GM19025 (cell line): Measurements from ENCODE around the gene CYP4A11.
"Not testable (repeated sequence)": the region's sequence is repeated elsewhere in the genome, so short reads cannot be mapped to it uniquely, and the experiment has no call there.

Experiments
- ATAC-seq: cut with Tn5 transposase; IDR thresholded peaks from one replicate; pipeline ENCODE4 v1.9.1; 2021; ENCODE audit warnings: mild to moderate bottlenecking, low read depth, moderate library complexity; ENCODE audit not compliant: unreplicated experiment

Gene CYP4A11

GRCh38 chr1:46941135-46941694 is at the start of gene CYP4A11:
CYP4A11 (minus strand) TSS chr1:46941476; CDS start chr1:46941433, 43 bp downstream.
- no peak for ATAC-seq

GRCh38 chr1:46990541-46990940 is 49.3 kb upstream of the CYP4A11 start:
- not testable (repeated sequence) for ATAC-seq

GRCh38 chr1:46983830-46984586 is 42.7 kb upstream of the CYP4A11 start:
- ATAC-seq, result no peak

GRCh38 chr1:46983166-46983829 is 42.0 kb upstream of the CYP4A11 start:
- ATAC-seq, result no peak

GRCh38 chr1:46969014-46969619 is 27.8 kb upstream of the CYP4A11 start:
- no peak for ATAC-seq

GRCh38 chr1:46962272-46962671 is 21.0 kb upstream of the CYP4A11 start:
- ATAC-seq, result not testable (repeated sequence)

- ATAC-seq, result no peak
Measured at GRCh38 chr1:46961066-46961758, 19.9 kb upstream of the CYP4A11 start.

- no peak for ATAC-seq
Measured at GRCh38 chr1:46960250-46960649, 19.0 kb upstream of the CYP4A11 start.

- not testable (repeated sequence) for ATAC-seq
Measured at GRCh38 chr1:46955116-46955515, 13.8 kb upstream of the CYP4A11 start.

GRCh38 chr1:46953847-46954246 is 12.6 kb upstream of the CYP4A11 start:
- ATAC-seq, result not testable (repeated sequence)

GRCh38 chr1:46949417-46949666 is 8.1 kb upstream of the CYP4A11 start:
- ATAC-seq, result not testable (repeated sequence)

- ATAC-seq, result no peak
Measured at GRCh38 chr1:46948629-46949416, 7.5 kb upstream of the CYP4A11 start.

GRCh38 chr1:46947706-46948105 is 6.4 kb upstream of the CYP4A11 start:
- not testable (repeated sequence) for ATAC-seq

- ATAC-seq, result no peak
Measured at GRCh38 chr1:46942086-46942485, 810 bp upstream of the CYP4A11 start.

- ATAC-seq, result no peak
Measured at GRCh38 chr1:46940307-46940706, 969 bp downstream of the CYP4A11 start.

GRCh38 chr1:46937270-46937669 is 4.0 kb downstream of the CYP4A11 start:
- ATAC-seq, result no peak

GRCh38 chr1:46936788-46937187 is 4.5 kb downstream of the CYP4A11 start:
- no peak for ATAC-seq

- ATAC-seq, result not testable (repeated sequence)
Measured at GRCh38 chr1:46934852-46935251, 6.4 kb downstream of the CYP4A11 start.

- not testable (repeated sequence) for ATAC-seq
Measured at GRCh38 chr1:46932020-46932419, 9.3 kb downstream of the CYP4A11 start.

- ATAC-seq, result no peak
Measured at GRCh38 chr1:46931151-46931550, 10.1 kb downstream of the CYP4A11 start.
